Liver (tissue), 3 donors: ENCODE data around the gene CACNA1D.

Experiments used
- SP1 ChIP-seq: IDR thresholded peaks from 2 replicates; pipeline ENCODE4 v1.6.1; 2018; ENCODE audit warnings: antibody characterized with exemption, mild to moderate bottlenecking
- TAF1 ChIP-seq: conservative IDR thresholded peaks from 2 replicates; pipeline ENCODE4 v1.6.1; 2016; ENCODE audit warnings: antibody characterized with exemption, mild to moderate bottlenecking
- YY1 ChIP-seq: IDR thresholded peaks from 2 replicates; pipeline ENCODE4 v1.6.1; 2016; ENCODE audit warnings: antibody characterized with exemption, mild to moderate bottlenecking
- TF ChIP-seq, protein P1 (sequence below): fragments of 150-350 bp; IDR thresholded peaks from 2 replicates; pipeline ENCODE4 v1.5.1; 2017; ENCODE audit warnings: improper control_type of control experiment, low read depth, low read length; ENCODE audit not compliant: missing input control
- TF ChIP-seq, protein P2 (sequence below): IDR thresholded peaks from 2 replicates; pipeline ENCODE4 v1.6.1; 2016; ENCODE audit warnings: antibody characterized with exemption, mild to moderate bottlenecking
- donor health status: healthy.
- donor health status: healthy.

DNA sequence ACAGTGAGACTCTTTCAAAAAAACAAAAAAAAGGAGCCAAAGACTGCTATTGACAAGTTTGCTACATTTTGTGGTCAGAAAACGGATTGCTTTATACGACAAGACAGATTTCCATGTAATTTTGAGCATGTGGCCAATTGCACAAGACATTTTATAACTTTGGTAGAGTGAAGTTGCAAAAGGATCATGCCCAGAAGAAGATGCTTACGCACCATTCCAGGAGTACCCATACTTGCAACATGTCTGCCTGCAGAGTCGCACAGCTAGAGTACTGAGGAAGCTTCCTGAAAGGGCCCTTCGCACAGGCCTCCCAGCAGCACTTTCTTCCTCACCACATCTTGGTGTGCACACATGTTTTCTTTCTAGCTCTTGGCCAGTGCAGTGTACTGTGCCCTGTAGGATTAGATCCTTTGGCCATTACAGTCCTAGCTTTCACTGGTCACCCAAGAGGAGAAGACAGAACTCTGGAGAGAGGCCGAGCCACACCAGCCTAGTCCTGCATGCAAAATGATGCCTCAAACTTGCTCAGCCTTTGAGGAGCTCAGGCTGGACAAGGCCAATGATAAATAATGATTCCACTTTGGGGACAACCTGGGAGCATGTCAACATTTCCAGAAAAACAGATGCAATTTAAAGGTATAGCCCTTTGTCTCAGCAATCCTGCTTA is 340.2 kb downstream of the CACNA1D start:
- TF ChIP-seq, protein P1, sequence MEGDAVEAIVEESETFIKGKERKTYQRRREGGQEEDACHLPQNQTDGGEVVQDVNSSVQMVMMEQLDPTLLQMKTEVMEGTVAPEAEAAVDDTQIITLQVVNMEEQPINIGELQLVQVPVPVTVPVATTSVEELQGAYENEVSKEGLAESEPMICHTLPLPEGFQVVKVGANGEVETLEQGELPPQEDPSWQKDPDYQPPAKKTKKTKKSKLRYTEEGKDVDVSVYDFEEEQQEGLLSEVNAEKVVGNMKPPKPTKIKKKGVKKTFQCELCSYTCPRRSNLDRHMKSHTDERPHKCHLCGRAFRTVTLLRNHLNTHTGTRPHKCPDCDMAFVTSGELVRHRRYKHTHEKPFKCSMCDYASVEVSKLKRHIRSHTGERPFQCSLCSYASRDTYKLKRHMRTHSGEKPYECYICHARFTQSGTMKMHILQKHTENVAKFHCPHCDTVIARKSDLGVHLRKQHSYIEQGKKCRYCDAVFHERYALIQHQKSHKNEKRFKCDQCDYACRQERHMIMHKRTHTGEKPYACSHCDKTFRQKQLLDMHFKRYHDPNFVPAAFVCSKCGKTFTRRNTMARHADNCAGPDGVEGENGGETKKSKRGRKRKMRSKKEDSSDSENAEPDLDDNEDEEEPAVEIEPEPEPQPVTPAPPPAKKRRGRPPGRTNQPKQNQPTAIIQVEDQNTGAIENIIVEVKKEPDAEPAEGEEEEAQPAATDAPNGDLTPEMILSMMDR = no peak
- TF ChIP-seq, protein P2, sequence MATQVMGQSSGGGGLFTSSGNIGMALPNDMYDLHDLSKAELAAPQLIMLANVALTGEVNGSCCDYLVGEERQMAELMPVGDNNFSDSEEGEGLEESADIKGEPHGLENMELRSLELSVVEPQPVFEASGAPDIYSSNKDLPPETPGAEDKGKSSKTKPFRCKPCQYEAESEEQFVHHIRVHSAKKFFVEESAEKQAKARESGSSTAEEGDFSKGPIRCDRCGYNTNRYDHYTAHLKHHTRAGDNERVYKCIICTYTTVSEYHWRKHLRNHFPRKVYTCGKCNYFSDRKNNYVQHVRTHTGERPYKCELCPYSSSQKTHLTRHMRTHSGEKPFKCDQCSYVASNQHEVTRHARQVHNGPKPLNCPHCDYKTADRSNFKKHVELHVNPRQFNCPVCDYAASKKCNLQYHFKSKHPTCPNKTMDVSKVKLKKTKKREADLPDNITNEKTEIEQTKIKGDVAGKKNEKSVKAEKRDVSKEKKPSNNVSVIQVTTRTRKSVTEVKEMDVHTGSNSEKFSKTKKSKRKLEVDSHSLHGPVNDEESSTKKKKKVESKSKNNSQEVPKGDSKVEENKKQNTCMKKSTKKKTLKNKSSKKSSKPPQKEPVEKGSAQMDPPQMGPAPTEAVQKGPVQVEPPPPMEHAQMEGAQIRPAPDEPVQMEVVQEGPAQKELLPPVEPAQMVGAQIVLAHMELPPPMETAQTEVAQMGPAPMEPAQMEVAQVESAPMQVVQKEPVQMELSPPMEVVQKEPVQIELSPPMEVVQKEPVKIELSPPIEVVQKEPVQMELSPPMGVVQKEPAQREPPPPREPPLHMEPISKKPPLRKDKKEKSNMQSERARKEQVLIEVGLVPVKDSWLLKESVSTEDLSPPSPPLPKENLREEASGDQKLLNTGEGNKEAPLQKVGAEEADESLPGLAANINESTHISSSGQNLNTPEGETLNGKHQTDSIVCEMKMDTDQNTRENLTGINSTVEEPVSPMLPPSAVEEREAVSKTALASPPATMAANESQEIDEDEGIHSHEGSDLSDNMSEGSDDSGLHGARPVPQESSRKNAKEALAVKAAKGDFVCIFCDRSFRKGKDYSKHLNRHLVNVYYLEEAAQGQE = no peak
- TF ChIP-seq SP1 = no peak
- no peak for TF ChIP-seq TAF1
- no peak for TF ChIP-seq YY1
